GM12801 (cell line): ENCODE results near the gene TMEM138.

Experiments
- CTCF ChIP-seq: IDR thresholded peaks from one replicate; pipeline ENCODE4 v1.5.1; 2011; ENCODE audit warnings: control low read depth; ENCODE audit not compliant: insufficient read length; ENCODE audit errors: extremely low read depth

The TMEM138 gene

GRCh38 chr11:61343792-61344745 is 18.1 kb upstream of the TMEM138 start:
- TF ChIP-seq CTCF, result no peak

- no peak for TF ChIP-seq CTCF
These were observed 17.0 kb upstream of the TMEM138 start for GRCh38 chr11:61345170-61345610.

GRCh38 chr11:61345954-61346843 is 16.0 kb upstream of the TMEM138 start:
- no peak for TF ChIP-seq CTCF

- TF ChIP-seq CTCF, result no peak
These were observed 14.2 kb upstream of the TMEM138 start for GRCh38 chr11:61347916-61348461.

- no peak for TF ChIP-seq CTCF
These were observed 12.9 kb upstream of the TMEM138 start for GRCh38 chr11:61349189-61349751.

- no peak for TF ChIP-seq CTCF
These were observed 12.3 kb upstream of the TMEM138 start for GRCh38 chr11:61349916-61350315.
